ENCODE results near the gene GNAI2. TPM values are rescaled to one million over a fixed set of nuclear protein-coding genes. Genes with fewer than 3 reads are reported as not detected.
"Not testable (repeated sequence)": the region's sequence is repeated elsewhere in the genome, so short reads cannot be mapped to it uniquely, and the experiment has no call there.

GNAI2 gene
- total RNA-seq, 1 experiment from 2014 or later, result 151 TPM

DNA sequence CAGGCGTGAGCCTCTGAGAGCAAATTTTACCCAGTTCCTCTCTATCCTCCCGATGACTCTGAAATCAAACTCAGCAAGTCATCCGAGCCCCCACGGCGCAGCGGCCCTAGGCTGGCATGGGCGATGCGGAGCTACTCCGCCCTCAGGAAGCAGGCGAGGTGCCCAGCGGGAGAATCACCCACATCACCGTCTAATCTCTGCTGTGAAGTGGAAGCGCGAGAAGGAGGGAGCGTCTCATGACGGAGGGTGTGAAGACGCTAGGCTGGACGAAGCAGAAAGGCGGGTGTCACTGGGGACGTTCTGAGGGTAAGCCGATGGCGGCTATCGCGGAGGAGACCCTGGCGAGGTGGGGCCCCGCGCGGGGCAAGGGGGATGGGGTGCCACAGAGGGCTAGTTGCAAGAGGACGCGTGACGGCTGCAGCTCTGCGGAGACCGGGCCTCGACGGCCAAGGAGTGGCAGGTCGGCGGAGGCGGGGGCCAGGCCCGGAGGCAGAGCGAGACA lies 9.1 kb upstream of the GNAI2 start:
- no peaks in the 10 kb centered on the region for H4K20me1 ChIP-seq (ENCODE audit: insufficient read depth, low read depth, low read length)
- peak overlapping the region; percentile 98 for H2AFZ ChIP-seq (ENCODE audit: low read length)
- H3K9me3 ChIP-seq (ENCODE audit: low read length), result no peaks in the 10 kb centered on the region
- peak overlapping the region; percentile 92 for H3K4me2 ChIP-seq (ENCODE audit: low read depth, low read length, poor library complexity, severe bottlenecking)
- peak overlapping the region; percentile 98 for H3K4me3 ChIP-seq (ENCODE audit: low read length)
- no peaks in the 10 kb centered on the region for H3K36me3 ChIP-seq (ENCODE audit: insufficient read depth, low read length)
- H3K9ac ChIP-seq (ENCODE audit: low read length), result peak overlapping the region; percentile 70
- H3K4me1 ChIP-seq (ENCODE audit: low read length), result peaks cover 43% of the 10 kb centered on the region
- H3K79me2 ChIP-seq (ENCODE audit: low read length), result no peaks in the 10 kb centered on the region; the same call in 1 of the 2 replicates
- H3K27ac ChIP-seq (ENCODE audit: low read length), result 0 out of 2 replicates have a peak overlapping the region, but pooled peaks have one; percentile 25
- no peaks in the 10 kb centered on the region for H3K27me3 ChIP-seq (ENCODE audit: low read length)
- no peaks in the 10 kb centered on the region for H3K9me2 ChIP-seq (replicated peaks; ENCODE audit: insufficient read depth, low read length)
- peak; percentile 75 for DNase-seq

DNA sequence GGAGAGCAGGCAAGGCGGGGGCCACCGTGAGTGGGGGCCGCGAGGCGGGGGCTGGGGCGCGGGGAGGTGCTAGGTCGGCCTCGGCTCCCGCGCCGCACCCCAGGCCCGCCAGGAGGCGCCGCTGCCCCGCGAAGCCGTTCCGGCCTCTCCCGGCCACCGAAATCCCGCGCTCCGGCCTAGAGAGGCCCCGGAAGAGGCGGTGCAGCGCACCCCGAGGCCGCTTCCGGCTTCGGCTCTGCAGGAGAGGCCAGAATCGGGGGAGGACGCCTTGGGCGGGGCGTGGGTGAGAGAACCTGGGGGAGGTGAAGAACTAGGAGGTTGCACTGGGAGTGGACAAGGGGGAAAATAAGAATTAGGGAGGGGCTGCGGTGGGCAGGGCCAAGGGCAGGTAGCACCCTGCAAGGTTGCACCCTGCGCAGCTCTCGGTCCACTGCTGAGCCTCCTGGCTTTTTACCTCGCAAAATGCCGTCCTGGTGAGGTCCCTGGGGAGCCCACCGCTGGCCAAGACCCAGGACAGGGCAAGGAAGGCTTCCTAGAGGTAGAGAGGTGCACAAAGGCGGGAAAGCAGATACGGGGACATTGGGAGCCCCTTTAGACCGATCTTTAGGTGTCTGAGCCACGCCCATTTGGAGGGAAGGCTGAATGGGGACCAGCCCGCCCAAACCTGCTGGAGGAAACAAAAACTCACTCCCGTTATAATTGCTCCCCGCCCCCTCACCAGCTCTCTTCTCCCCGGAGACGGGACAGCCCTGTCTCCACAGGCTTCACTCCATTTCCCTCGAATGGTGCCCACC lies 8.4 kb upstream of the GNAI2 start:
- peaks cover 43% of the 10 kb centered on the region for H3K4me1 ChIP-seq (ENCODE audit: low read length)
- no peaks in the 10 kb centered on the region for H3K9me2 ChIP-seq (replicated peaks; ENCODE audit: insufficient read depth, low read length)
- H3K9ac ChIP-seq (ENCODE audit: low read length), result peak overlapping the region; percentile 92
- peak overlapping the region; percentile 58 for H3K27ac ChIP-seq (ENCODE audit: low read length)
- H3K4me3 ChIP-seq (ENCODE audit: low read length), result peak overlapping the region; percentile 98
- peak overlapping the region; percentile 92 for H3K4me2 ChIP-seq (ENCODE audit: low read depth, low read length, poor library complexity, severe bottlenecking)
- no peaks in the 10 kb centered on the region; the same call in 1 of the 2 replicates for H3K79me2 ChIP-seq (ENCODE audit: low read length)
- H2AFZ ChIP-seq (ENCODE audit: low read length), result peak overlapping the region; percentile 98
- no peaks in the 10 kb centered on the region for H3K36me3 ChIP-seq (ENCODE audit: insufficient read depth, low read length)
- no peaks in the 10 kb centered on the region for H3K27me3 ChIP-seq (ENCODE audit: low read length)
- no peaks in the 10 kb centered on the region for H4K20me1 ChIP-seq (ENCODE audit: insufficient read depth, low read depth, low read length)
- H3K9me3 ChIP-seq (ENCODE audit: low read length), result no peaks in the 10 kb centered on the region
- DNase-seq, result peak; percentile 98

DNA sequence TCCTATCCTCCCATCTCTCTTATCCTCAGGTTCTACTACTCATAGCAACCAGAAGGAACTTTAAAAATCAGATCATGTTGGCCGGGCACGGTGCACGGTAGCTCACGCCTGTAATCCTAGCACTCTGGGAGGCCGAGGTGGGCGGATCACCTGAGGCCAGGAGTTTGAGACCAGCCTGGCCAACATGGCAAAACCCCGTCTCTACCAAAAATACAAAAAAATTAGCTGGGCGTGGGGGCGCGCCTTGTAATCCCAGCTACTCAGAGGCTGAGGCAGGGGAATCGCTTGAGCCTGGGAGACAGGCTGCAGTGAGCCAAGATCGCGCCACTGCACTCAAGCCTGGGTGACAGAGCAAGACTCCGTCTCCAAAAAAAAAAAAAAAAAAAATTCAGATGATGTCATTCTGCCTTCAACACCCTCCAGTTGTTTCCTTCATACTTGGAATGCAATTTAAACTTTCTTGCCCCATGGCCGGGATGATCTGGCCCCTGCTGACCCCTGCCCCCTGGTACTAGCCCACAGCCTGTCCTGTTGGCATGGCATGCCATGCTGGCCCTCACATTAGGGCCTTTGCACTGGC lies 7.7 kb upstream of the GNAI2 start:
- Histone ChIP-seq H3K4me2 (ENCODE audit: low read depth, low read length, poor library complexity, severe bottlenecking) (peak overlapping the region; percentile 92), H3K9ac (ENCODE audit: low read length) (peak overlapping the region; percentile 92), H3K4me1 (ENCODE audit: low read length) (peaks cover 43% of the 10 kb centered on the region), H3K4me3 (ENCODE audit: low read length) (peak overlapping the region; percentile 98), H3K27ac (ENCODE audit: low read length) (peak overlapping the region; percentile 58)
- not testable (repeated sequence) for H3K9me2 ChIP-seq (replicated peaks; ENCODE audit: insufficient read depth, low read length); H3K79me2 ChIP-seq (ENCODE audit: low read length); DNase-seq; H2AFZ ChIP-seq (ENCODE audit: low read length); H4K20me1 ChIP-seq (ENCODE audit: insufficient read depth, low read depth, low read length); H3K9me3 ChIP-seq (ENCODE audit: low read length); H3K36me3 ChIP-seq (ENCODE audit: insufficient read depth, low read length); H3K27me3 ChIP-seq (ENCODE audit: low read length)

DNA sequence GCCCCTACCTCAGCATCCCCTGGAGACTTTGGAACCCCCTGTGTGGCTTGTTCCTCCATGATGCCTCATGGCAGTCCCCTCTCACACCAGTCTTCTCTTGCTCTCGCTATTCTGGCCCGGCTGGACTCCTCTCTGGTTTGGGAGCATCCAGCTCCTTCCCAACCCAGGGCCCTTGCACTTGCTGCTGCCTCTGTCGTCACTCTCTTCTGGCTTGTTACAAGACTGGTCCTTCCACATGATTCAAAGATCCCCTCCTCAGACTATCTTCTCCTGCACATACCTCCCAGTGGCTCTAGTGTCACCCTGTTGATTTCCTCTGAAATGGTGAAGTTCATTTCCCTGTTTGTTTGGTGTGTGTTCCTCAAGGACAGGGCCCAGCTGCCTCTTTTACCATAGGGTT lies 6.5 kb upstream of the GNAI2 start:
- H3K27ac ChIP-seq (ENCODE audit: low read length), result peak overlapping the region; percentile 58; the same call in 1 of the 2 replicates
- no peak overlapping the region for H3K9ac ChIP-seq (ENCODE audit: low read length)
- no peak overlapping the region for H2AFZ ChIP-seq (ENCODE audit: low read length)
- no peak overlapping the region for H3K4me3 ChIP-seq (ENCODE audit: low read length)
- H3K79me2 ChIP-seq (ENCODE audit: low read length), result no peaks in the 10 kb centered on the region; the same call in 1 of the 2 replicates
- no peak for DNase-seq
- H3K27me3 ChIP-seq (ENCODE audit: low read length), result no peaks in the 10 kb centered on the region
- no peaks in the 10 kb centered on the region for H4K20me1 ChIP-seq (ENCODE audit: insufficient read depth, low read depth, low read length)
- H3K4me1 ChIP-seq (ENCODE audit: low read length), result peaks cover 44% of the 10 kb centered on the region
- no peaks in the 10 kb centered on the region for H3K9me2 ChIP-seq (replicated peaks; ENCODE audit: insufficient read depth, low read length)
- H3K9me3 ChIP-seq (ENCODE audit: low read length), result no peaks in the 10 kb centered on the region
- H3K4me2 ChIP-seq (ENCODE audit: low read depth, low read length, poor library complexity, severe bottlenecking), result peak overlapping the region; percentile 37
- no peaks in the 10 kb centered on the region for H3K36me3 ChIP-seq (ENCODE audit: insufficient read depth, low read length)

DNA sequence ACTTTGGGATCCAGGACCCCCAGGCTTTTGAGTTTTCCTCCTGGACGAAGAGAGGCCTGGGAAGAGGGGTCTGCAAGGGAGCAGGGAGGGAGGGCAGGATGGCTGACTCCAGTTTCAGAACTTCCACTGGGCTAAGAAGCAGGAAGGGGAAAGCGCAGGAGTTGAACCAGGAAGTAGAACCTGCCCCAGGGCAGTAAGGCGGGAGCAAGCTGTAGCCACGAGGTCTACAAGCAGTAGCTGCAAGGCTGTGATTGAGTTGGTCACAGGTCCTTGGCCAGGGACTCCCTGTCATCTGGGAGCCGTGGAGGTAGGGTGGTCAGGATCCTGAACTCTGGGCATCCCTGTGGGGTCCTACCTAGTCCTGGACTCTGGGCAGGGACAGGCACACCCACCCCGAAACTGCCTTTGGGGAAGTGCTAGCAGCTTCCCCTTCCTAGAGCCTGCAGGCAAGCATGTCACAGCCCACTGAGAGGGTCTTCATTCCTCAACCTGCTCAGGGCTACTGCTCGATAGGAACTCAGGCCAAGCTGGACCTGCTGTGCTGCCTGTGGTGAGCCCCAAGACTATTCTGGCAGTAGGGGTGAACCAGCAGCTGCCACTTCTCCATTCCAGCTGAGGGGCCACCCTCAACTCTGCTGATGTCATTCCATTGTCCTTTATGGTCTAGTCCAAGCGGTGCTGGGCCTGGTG lies 5.8 kb upstream of the GNAI2 start:
- Histone ChIP-seq H2AFZ (ENCODE audit: low read length) (peak overlapping the region; percentile 55; the same call in 1 of the 2 replicates), H3K27ac (ENCODE audit: low read length) (no peak overlapping the region; the same call in 1 of the 2 replicates), H3K79me2 (ENCODE audit: low read length) (no peaks in the 10 kb centered on the region; the same call in 1 of the 2 replicates), H3K27me3 (ENCODE audit: low read length) (no peaks in the 10 kb centered on the region), H3K4me3 (ENCODE audit: low read length) (peak overlapping the region; percentile 11; the same call in 1 of the 2 replicates), H3K36me3 (ENCODE audit: insufficient read depth, low read length) (no peaks in the 10 kb centered on the region), H3K9me3 (ENCODE audit: low read length) (no peaks in the 10 kb centered on the region), H3K4me1 (ENCODE audit: low read length) (peaks cover 51% of the 10 kb centered on the region), H3K9ac (ENCODE audit: low read length) (peak overlapping the region; percentile 48), H3K4me2 (ENCODE audit: low read depth, low read length, poor library complexity, severe bottlenecking) (peak overlapping the region; percentile 37), H4K20me1 (ENCODE audit: insufficient read depth, low read depth, low read length) (no peaks in the 10 kb centered on the region), H3K9me2 (replicated peaks; ENCODE audit: insufficient read depth, low read length) (no peaks in the 10 kb centered on the region)
- peak; percentile 59 for DNase-seq

DNA sequence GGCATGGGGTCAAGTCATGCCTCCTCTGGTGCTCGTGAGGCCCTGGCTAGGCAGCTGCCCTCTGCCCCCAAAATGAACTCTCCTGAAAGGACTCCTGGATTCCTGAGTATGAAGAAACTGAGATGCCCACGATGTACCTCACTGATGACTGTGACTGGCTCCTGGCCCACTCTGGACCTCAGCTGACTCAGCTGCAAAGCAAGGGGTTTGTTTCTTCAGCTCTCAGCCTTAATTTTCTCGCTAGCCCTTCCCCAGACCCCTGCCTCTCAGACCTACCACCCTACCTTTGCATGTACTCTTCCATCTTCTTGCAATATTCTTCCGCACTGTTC lies 5.2 kb upstream of the GNAI2 start:
- Histone ChIP-seq H3K27me3 (ENCODE audit: low read length) (no peaks in the 10 kb centered on the region), H3K4me3 (ENCODE audit: low read length) (no peak overlapping the region; the same call in 1 of the 2 replicates), H4K20me1 (ENCODE audit: insufficient read depth, low read depth, low read length) (no peaks in the 10 kb centered on the region), H3K4me1 (ENCODE audit: low read length) (peaks cover 54% of the 10 kb centered on the region), H3K4me2 (ENCODE audit: low read depth, low read length, poor library complexity, severe bottlenecking) (peak overlapping the region; percentile 37), H3K9me3 (ENCODE audit: low read length) (no peaks in the 10 kb centered on the region), H3K79me2 (ENCODE audit: low read length) (no peaks in the 10 kb centered on the region; the same call in 1 of the 2 replicates), H3K27ac (ENCODE audit: low read length) (no peak overlapping the region), H3K36me3 (ENCODE audit: insufficient read depth, low read length) (no peaks in the 10 kb centered on the region), H3K9me2 (replicated peaks; ENCODE audit: insufficient read depth, low read length) (no peaks in the 10 kb centered on the region), H2AFZ (ENCODE audit: low read length) (peak overlapping the region; percentile 55; the same call in 1 of the 2 replicates), H3K9ac (ENCODE audit: low read length) (peak overlapping the region; percentile 48)
- no peak for DNase-seq

DNA sequence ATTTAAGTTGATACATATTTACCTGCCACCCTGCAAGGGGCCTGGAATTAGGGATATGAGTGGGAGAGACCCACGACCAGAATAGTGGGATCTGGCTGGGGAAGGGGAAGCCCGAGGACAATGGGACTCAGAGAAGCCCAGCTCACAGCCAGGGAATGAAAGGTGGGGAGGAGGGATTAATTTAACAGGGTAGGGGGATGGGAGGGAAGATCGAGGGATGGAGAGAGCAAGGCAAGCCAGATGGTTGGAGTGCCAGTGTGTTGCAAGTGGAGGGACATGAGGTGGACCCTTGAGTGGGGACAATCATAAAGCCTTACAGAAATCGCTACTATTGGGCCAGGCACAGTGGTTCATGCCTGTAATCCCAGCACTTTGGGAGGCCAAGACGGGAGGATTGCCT lies 4.4 kb upstream of the GNAI2 start:
- H3K79me2 ChIP-seq (ENCODE audit: low read length), result peaks cover 5% of the 10 kb centered on the region
- no peak overlapping the region for H3K27ac ChIP-seq (ENCODE audit: low read length)
- no peak for DNase-seq
- no peaks in the 10 kb centered on the region for H3K9me3 ChIP-seq (ENCODE audit: low read length)
- no peak overlapping the region for H3K4me3 ChIP-seq (ENCODE audit: low read length)
- no peak overlapping the region for H3K4me2 ChIP-seq (ENCODE audit: low read depth, low read length, poor library complexity, severe bottlenecking)
- no peaks in the 10 kb centered on the region for H3K9me2 ChIP-seq (replicated peaks; ENCODE audit: insufficient read depth, low read length)
- H3K36me3 ChIP-seq (ENCODE audit: insufficient read depth, low read length), result no peaks in the 10 kb centered on the region
- H3K9ac ChIP-seq (ENCODE audit: low read length), result no peak overlapping the region
- no peaks in the 10 kb centered on the region for H3K27me3 ChIP-seq (ENCODE audit: low read length)
- peaks cover 47% of the 10 kb centered on the region for H3K4me1 ChIP-seq (ENCODE audit: low read length)
- H2AFZ ChIP-seq (ENCODE audit: low read length), result no peak overlapping the region
- H4K20me1 ChIP-seq (ENCODE audit: insufficient read depth, low read depth, low read length), result peaks cover 4% of the 10 kb centered on the region; the same call in 1 of the 2 replicates

DNA sequence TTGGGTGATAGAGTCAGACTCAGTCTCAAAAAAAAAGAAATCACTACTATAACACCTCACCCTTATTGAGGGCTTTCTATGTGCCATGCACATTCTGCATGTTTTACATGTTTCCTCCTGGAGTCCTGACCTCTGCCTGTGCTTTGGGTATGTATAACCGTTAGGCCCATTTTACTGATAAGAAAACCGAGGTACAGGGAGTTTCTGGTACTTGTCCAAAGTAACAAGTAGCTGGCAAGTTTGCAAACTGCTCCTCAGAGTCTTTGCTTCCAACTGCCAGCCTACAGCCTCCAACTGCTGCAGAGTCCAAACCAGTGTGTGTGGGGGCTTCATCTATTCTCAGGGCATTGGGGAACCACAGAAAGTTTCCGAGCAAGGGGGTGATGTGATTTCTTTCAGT lies 3.7 kb upstream of the GNAI2 start:
- Histone ChIP-seq H3K9ac (ENCODE audit: low read length) (no peak overlapping the region), H3K79me2 (ENCODE audit: low read length) (peaks cover 12% of the 10 kb centered on the region), H3K4me3 (ENCODE audit: low read length) (no peak overlapping the region), H3K4me1 (ENCODE audit: low read length) (peaks cover 40% of the 10 kb centered on the region), H3K9me3 (ENCODE audit: low read length) (no peaks in the 10 kb centered on the region), H3K27me3 (ENCODE audit: low read length) (no peaks in the 10 kb centered on the region), H4K20me1 (ENCODE audit: insufficient read depth, low read depth, low read length) (peaks cover 6% of the 10 kb centered on the region; the same call in 1 of the 2 replicates), H3K36me3 (ENCODE audit: insufficient read depth, low read length) (no peaks in the 10 kb centered on the region), H2AFZ (ENCODE audit: low read length) (no peak overlapping the region), H3K9me2 (replicated peaks; ENCODE audit: insufficient read depth, low read length) (no peaks in the 10 kb centered on the region), H3K4me2 (ENCODE audit: low read depth, low read length, poor library complexity, severe bottlenecking) (no peak overlapping the region), H3K27ac (ENCODE audit: low read length) (no peak overlapping the region)
- DNase-seq, result no peak

Measured in Karpas-422 (cell line).